DOHH2 (cell line): Measurements from ENCODE around the gene AFAP1.

ENCODE experiments used
- H3F3A ChIP-seq: fragments of 200-600 bp; sonication (generic), shearing (Covaris generic); 2 replicates; pipeline ENCODE4 v1.6.0; 2016; ENCODE audit warnings: antibody characterized with exemption, mild to moderate bottlenecking; ENCODE audit not compliant: control insufficient read depth, insufficient read depth
- H3K27ac ChIP-seq: fragments of 200-600 bp; sonication (generic); 2 replicates; pipeline ENCODE4 v1.5.1; 2014; ENCODE audit warnings: low read depth, mild to moderate bottlenecking, low read length, moderate library complexity
- H3K27me3 ChIP-seq: fragments of 200-600 bp; sonication (generic); 2 replicates; pipeline ENCODE4 v1.6.1; 2014; ENCODE audit warnings: mild to moderate bottlenecking, low read length, mixed read lengths; ENCODE audit not compliant: control insufficient read depth
- H3K36me3 ChIP-seq: fragments of 200-600 bp; sonication (generic); 2 replicates; pipeline ENCODE4 v1.6.1; 2014; ENCODE audit warnings: mild to moderate bottlenecking, low read length, moderate library complexity, mixed read lengths; ENCODE audit not compliant: control insufficient read depth
- H3K4me1 ChIP-seq: fragments of 200-600 bp; sonication (generic); 2 replicates; pipeline ENCODE4 v1.6.1; 2014; ENCODE audit warnings: mild to moderate bottlenecking, low read length, mixed read lengths; ENCODE audit not compliant: control insufficient read depth
- H3K4me2 ChIP-seq: fragments of 200-600 bp; sonication (generic); 2 replicates; pipeline ENCODE4 v1.6.0; 2014; ENCODE audit warnings: mild to moderate bottlenecking, low read length, moderate library complexity
- H3K4me3 ChIP-seq: fragments of 200-600 bp; sonication (generic); 2 replicates; pipeline ENCODE4 v1.5.1; 2014; ENCODE audit warnings: mild to moderate bottlenecking, low read length, mixed read lengths
- H3K79me2 ChIP-seq: fragments of 200-600 bp; sonication (generic); 2 replicates; pipeline ENCODE4 v1.6.1; 2014; ENCODE audit warnings: mild to moderate bottlenecking, low read length, mixed read lengths; ENCODE audit not compliant: control insufficient read depth
- H3K9me2 ChIP-seq: fragments of 200-600 bp; sonication (generic); replicated peaks from 2 replicates; pipeline ENCODE4 v1.6.1; 2014; ENCODE audit warnings: mild to moderate bottlenecking, low read length, mixed read lengths; ENCODE audit not compliant: control insufficient read depth
- H3K9me3 ChIP-seq: fragments of 200-600 bp; sonication (generic); 2 replicates; pipeline ENCODE4 v1.6.1; 2014; ENCODE audit warnings: antibody characterized with exemption, low read length, mixed read lengths; ENCODE audit not compliant: control insufficient read depth, insufficient read depth
- H4K20me1 ChIP-seq: fragments of 200-600 bp; sonication (generic); 2 replicates; pipeline ENCODE4 v1.6.0; 2014; ENCODE audit warnings: low read depth, mild to moderate bottlenecking, antibody characterized with exemption, low read length, moderate library complexity; ENCODE audit not compliant: control insufficient read depth, insufficient read depth
- CTCF ChIP-seq: fragments of 200-600 bp; sonication (generic); IDR thresholded peaks from one replicate; pipeline ENCODE4 v1.5.1; 2014; ENCODE audit warnings: antibody characterized with exemption, mild to moderate bottlenecking, low read depth, low read length; ENCODE audit not compliant: poor library complexity, severe bottlenecking
- EZH2phosphoT487 ChIP-seq: fragments of 200-600 bp; sonication (generic); IDR thresholded peaks from 2 replicates; pipeline ENCODE4 v1.6.1; 2017; ENCODE audit warnings: borderline replicate concordance, mild to moderate bottlenecking, antibody characterized with exemption, low read length, moderate library complexity, mixed read lengths

The AFAP1 gene

GRCh38 chr4:7721984-7722551, 217.6 kb downstream of the AFAP1 start:
- Histone ChIP-seq H3K79me2 (no peaks in the 10 kb centered on the region), H3K9me2 (no peaks in the 10 kb centered on the region), H3K4me2 (no peak overlapping the region), H3K27ac (no peak overlapping the region), H3K36me3 (no peaks in the 10 kb centered on the region), H3K4me1 (peaks cover 6% of the 10 kb centered on the region; the same call in 1 of the 2 replicates), H4K20me1 (no peaks in the 10 kb centered on the region), H3K9me3 (no peaks in the 10 kb centered on the region; the same call in 1 of the 2 replicates), H3F3A (no peaks in the 10 kb centered on the region), H3K27me3 (0 out of 2 replicates have a peak, but pooled peaks cover 2% of the 10 kb centered on the region), H3K4me3 (no peak overlapping the region)
- TF ChIP-seq EZH2phosphoT487 (no peak), CTCF (no peak)

- Histone ChIP-seq H3K4me1 (peaks cover 6% of the 10 kb centered on the region; the same call in 1 of the 2 replicates), H3K4me3 (no peak overlapping the region), H3K4me2 (no peak overlapping the region), H3K27ac (no peak overlapping the region), H3K27me3 (0 out of 2 replicates have a peak, but pooled peaks cover 2% of the 10 kb centered on the region), H3K79me2 (no peaks in the 10 kb centered on the region), H4K20me1 (no peaks in the 10 kb centered on the region), H3K9me2 (no peaks in the 10 kb centered on the region), H3K36me3 (no peaks in the 10 kb centered on the region), H3K9me3 (no peaks in the 10 kb centered on the region; the same call in 1 of the 2 replicates), H3F3A (no peaks in the 10 kb centered on the region)
- TF ChIP-seq EZH2phosphoT487 (no peak), CTCF (peak; percentile 82)
Observed at GRCh38 chr4:7719354-7720174, 220.1 kb downstream of the AFAP1 start.

- no peak overlapping the region for H3K27ac ChIP-seq
- no peaks in the 10 kb centered on the region for H3K79me2 ChIP-seq
- H3K27me3 ChIP-seq = 0 out of 2 replicates have a peak, but pooled peaks cover 2% of the 10 kb centered on the region
- H3K36me3 ChIP-seq = no peaks in the 10 kb centered on the region
- H3K4me2 ChIP-seq = no peak overlapping the region
- H4K20me1 ChIP-seq = no peaks in the 10 kb centered on the region
- no peaks in the 10 kb centered on the region for H3K9me2 ChIP-seq
- no peak for TF ChIP-seq EZH2phosphoT487
- H3F3A ChIP-seq = no peaks in the 10 kb centered on the region
- H3K4me1 ChIP-seq = peaks cover 6% of the 10 kb centered on the region; the same call in 1 of the 2 replicates
- H3K9me3 ChIP-seq = no peaks in the 10 kb centered on the region
- no peak overlapping the region for H3K4me3 ChIP-seq
Observed at GRCh38 chr4:7717946-7718490, 221.6 kb downstream of the AFAP1 start.
